ENCODE results near the gene SMG6. TPM values are rescaled to one million over a fixed set of nuclear protein-coding genes. Genes with fewer than 3 reads are reported as not detected.

Gene SMG6
- total RNA-seq, 1 donor from 2014 or later, result 58.7 TPM

GRCh38 chr17:2077040-2077439 is 226.5 kb downstream of the SMG6 start:
- intact Hi-C loops (cut with DNase I), result no loop called here
- no peak for ATAC-seq
- DNase-seq (ENCODE audit: low spot score), result no peak

- no peak for DNase-seq (ENCODE audit: low spot score)
- intact Hi-C loops (cut with DNase I), result no loop called here
These were observed 227.2 kb downstream of the SMG6 start for GRCh38 chr17:2076087-2076984.

GRCh38 chr17:2075336-2076086 is 228.1 kb downstream of the SMG6 start:
- DNase-seq (ENCODE audit: low spot score), result no peak
- intact Hi-C loops (cut with DNase I), result no loop called here
- peak; percentile 73 for ATAC-seq

More at GRCh38 chr17:2076087-2076984, 227.2 kb downstream of the SMG6 start:
- peak; percentile 5 for ATAC-seq

GRCh38 chr17:2074919-2075318 is 228.7 kb downstream of the SMG6 start:
- intact Hi-C loops (cut with DNase I), result no loop called here
- ATAC-seq (peak; percentile 1), DNase-seq (ENCODE audit: low spot score) (no peak)

- ATAC-seq, result peak; percentile 39
- peak; percentile 67 for DNase-seq (ENCODE audit: low spot score)
- intact Hi-C loops (cut with DNase I), result no loop called here
These were observed 231.9 kb downstream of the SMG6 start for GRCh38 chr17:2071455-2072281.

GRCh38 chr17:2071024-2071385 is 232.6 kb downstream of the SMG6 start:
- intact Hi-C loops (cut with DNase I), result no loop called here
- DNase-seq (ENCODE audit: low spot score) (no peak), ATAC-seq (no peak)

- ATAC-seq, result no peak
- intact Hi-C loops (cut with DNase I), result no loop called here
- no peak for DNase-seq (ENCODE audit: low spot score)
These were observed 233.2 kb downstream of the SMG6 start for GRCh38 chr17:2070241-2071023.

GRCh38 chr17:2068519-2069051 is 235.0 kb downstream of the SMG6 start:
- intact Hi-C loops (cut with DNase I), result no loop called here
- ATAC-seq, result no peak
- DNase-seq (ENCODE audit: low spot score), result no peak

GRCh38 chr17:2068031-2068518 is 235.5 kb downstream of the SMG6 start:
- ATAC-seq, result peak; percentile 14
- DNase-seq (ENCODE audit: low spot score), result no peak
- intact Hi-C loops (cut with DNase I), result no loop called here

- peak; percentile 21 for ATAC-seq
- peak; percentile 70 for DNase-seq (ENCODE audit: low spot score)
These were observed 236.0 kb downstream of the SMG6 start for GRCh38 chr17:2067608-2068024.

GRCh38 chr17:2067048-2067561 is 236.5 kb downstream of the SMG6 start:
- intact Hi-C loops (cut with DNase I), result no loop called here
- ATAC-seq, result peak; percentile 1
- DNase-seq (ENCODE audit: low spot score), result no peak

More at GRCh38 chr17:2067608-2068024, 236.0 kb downstream of the SMG6 start:
- intact Hi-C loops (cut with DNase I), result no loop called here

GRCh38 chr17:2065949-2066400 is 237.6 kb downstream of the SMG6 start:
- ATAC-seq (peak; percentile 5), DNase-seq (ENCODE audit: low spot score) (no peak)
- intact Hi-C loops (cut with DNase I), result no loop called here

GRCh38 chr17:2064980-2065785 is 238.4 kb downstream of the SMG6 start:
- DNase-seq (ENCODE audit: low spot score) (peak; percentile 75), ATAC-seq (peak; percentile 1)
- intact Hi-C loops (cut with DNase I), result no loop called here

- no peak for DNase-seq (ENCODE audit: low spot score)
- intact Hi-C loops (cut with DNase I), result no loop called here
- ATAC-seq, result no peak
These were observed 239.0 kb downstream of the SMG6 start for GRCh38 chr17:2064520-2064971.

GRCh38 chr17:2064147-2064489 is 239.5 kb downstream of the SMG6 start:
- intact Hi-C loops (cut with DNase I), result no loop called here
- ATAC-seq (no peak), DNase-seq (ENCODE audit: low spot score) (no peak)

GRCh38 chr17:2063261-2064146 is 240.1 kb downstream of the SMG6 start:
- ATAC-seq, result no peak
- intact Hi-C loops (cut with DNase I), result no loop called here
- no peak for DNase-seq (ENCODE audit: low spot score)
